Large intestine (tissue), 3 donors: ENCODE measurements around the gene LAMTOR2. TPM values are rescaled to one million over a fixed set of nuclear protein-coding genes. Genes with fewer than 3 reads are reported as not detected.
A peak's percentile ranks its signal among the peaks of the same experiment; 100 is the strongest.

Experiments used
- DNase-seq, 2 donors: peaks; one replicate each; pipeline versions ENCODE4 v3.0.0 to v3.0.0-alpha.2; 2013
- H3K27ac ChIP-seq: one replicate; pipeline ENCODE4 v1.5.1; 2013; ENCODE audit warnings: low read length
- H3K27me3 ChIP-seq: 2 replicates; pipeline ENCODE4 v1.6.1; 2013; ENCODE audit warnings: low read length; ENCODE audit not compliant: control insufficient read depth, insufficient read depth
- H3K36me3 ChIP-seq: 2 replicates; pipeline ENCODE4 v1.6.1; 2013; ENCODE audit warnings: low read length; ENCODE audit not compliant: control insufficient read depth, insufficient read depth
- H3K4me1 ChIP-seq: one replicate; pipeline ENCODE4 v1.6.1; 2013; ENCODE audit warnings: low read length; ENCODE audit not compliant: control insufficient read depth, insufficient read depth
- H3K4me3 ChIP-seq: one replicate; pipeline ENCODE4 v1.5.1; 2013; ENCODE audit warnings: low read length
- H3K9me3 ChIP-seq: one replicate; pipeline ENCODE4 v1.6.1; 2013; ENCODE audit warnings: mild to moderate bottlenecking, low read depth, low read length, moderate library complexity; ENCODE audit not compliant: control insufficient read depth
- WGBS: methylation state at CpG from one replicate; pipeline ENCODE4 v1.1.5; 2013; ENCODE audit warnings: low lambda C conversion rate; ENCODE audit not compliant: insufficient coverage; 5-methylcytosine and 5-hydroxymethylcytosine counted together
- polyA plus RNA-seq: library from polyadenylated mRNA; unstranded; fragments of 120-200 nt; gene quantifications from one replicate; pipeline ENCODE4 v1.2.1, GENCODE V29; 2013

Gene LAMTOR2
- polyA plus RNA-seq, 1 donor, result 64.0 TPM

DNA sequence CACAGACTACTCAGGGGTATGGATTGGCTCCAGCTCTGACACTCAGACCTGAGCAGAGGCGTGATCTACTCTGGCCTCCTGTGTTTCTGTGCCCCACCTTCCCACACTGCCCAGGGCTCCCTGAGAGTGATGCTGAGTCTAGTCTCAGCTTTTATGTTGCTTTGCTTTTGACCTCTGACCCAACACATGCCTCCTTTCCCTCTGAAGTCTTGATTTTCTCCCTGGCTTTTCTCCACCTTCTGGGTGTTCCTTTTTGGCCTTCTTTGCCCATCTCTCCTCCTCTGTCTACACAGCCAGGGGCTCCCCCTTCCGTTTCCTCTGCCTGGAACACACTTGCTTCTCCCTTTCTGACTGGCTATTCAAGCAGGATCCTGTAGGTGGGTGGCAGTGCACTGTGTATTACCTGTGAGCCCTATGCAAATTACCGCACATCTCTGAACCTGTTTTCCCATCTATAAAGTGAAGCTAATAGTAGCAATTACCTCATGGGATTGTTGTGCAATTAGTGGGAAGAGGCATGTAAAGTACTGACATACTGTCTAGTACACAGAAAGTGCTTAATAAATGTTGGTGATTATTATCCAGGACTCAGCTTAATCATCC lies 41.4 kb downstream of the LAMTOR2 start:
- 100% methylated on average over 1 of the region's 3 CpGs for WGBS
- H3K27ac ChIP-seq, result no peak overlapping the region
- H3K4me3 ChIP-seq, result no peak overlapping the region
- H3K9me3 ChIP-seq, result no peaks in the 10 kb centered on the region
- no peaks in the 10 kb centered on the region for H3K27me3 ChIP-seq
- no peak for DNase-seq
- peaks cover 4% of the 10 kb centered on the region for H3K36me3 ChIP-seq
- peaks cover 25% of the 10 kb centered on the region for H3K4me1 ChIP-seq

DNA sequence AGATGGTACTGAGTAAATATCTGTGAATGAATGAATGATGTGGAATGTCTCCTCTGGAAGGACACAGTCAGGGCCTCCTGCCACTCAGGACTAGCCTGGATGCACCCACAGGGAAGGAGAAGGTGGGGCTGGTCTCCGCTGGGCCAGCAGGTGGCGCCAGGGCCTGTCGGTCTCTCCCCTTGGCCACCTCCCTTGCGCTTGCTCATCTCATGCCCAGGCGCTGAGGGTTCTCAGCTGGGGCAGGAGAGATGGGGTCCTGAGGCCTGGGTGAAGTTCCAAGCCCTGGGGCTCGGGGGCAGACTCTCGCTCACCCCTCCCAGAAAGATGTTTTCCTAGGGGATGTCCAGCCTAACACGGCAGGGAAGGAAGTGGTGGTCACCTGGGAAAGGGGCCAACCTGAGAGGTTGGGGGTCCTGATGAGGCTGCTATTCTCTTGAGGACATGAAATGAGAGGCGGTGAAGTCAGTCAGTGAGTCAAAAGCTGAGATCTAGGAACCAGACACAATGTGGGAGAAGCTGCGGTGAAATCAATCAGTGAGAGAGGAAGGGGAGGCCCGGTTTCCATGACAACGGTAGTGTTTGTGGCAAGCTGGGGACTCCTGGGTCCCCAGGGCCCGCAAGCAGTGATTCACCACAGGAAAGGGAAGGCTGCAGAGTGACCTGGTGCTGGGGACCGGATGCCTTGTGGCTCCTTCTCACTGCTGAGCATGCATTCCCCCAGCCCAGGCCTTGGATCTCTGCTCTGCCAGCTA lies 42.2 kb downstream of the LAMTOR2 start:
- H3K27ac ChIP-seq, result peak overlapping the region; percentile 40
- H3K4me1 ChIP-seq, result peaks cover 28% of the 10 kb centered on the region
- no peaks in the 10 kb centered on the region for H3K9me3 ChIP-seq
- H3K27me3 ChIP-seq, result no peaks in the 10 kb centered on the region
- WGBS, result no CpG with 5 or more reads among the region's 14 CpGs
- DNase-seq, result peak; percentile 76 to 77
- no peak overlapping the region for H3K4me3 ChIP-seq
- peaks cover 4% of the 10 kb centered on the region for H3K36me3 ChIP-seq

DNA sequence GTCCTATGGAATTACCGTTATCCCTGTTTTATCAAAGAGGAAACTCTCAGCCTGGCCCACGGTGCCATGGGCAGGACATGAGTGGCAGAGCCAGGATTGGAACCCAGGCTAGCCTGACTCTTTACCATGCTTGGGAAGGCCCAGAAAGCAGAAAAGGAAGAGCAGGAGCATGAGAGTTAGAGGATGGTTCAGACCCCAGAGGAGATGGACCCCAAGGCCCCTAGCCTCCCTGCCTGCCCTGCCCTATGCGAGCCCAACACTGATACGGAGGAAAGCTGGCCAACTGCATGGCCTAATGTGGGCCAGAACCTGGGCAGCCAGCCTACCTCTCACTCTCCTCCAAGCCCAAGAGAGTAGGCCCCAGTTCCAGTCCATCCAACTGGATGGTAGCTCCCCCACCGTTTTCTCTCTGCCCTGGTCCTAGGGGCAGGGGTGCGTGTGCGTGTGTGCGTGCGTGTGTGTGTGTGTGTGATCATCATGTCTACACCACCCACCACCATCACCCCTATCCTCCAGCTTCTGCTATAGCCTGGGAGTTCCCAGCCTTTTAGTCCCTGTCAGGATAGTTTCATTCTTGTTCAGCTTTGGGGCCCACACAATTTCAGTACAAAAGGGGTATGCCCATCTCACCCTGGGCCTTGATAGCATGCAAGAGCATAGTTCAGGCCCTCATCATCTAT lies 43.1 kb downstream of the LAMTOR2 start:
- H3K27ac ChIP-seq, result no peak overlapping the region
- no CpG with 5 or more reads among the region's 9 CpGs for WGBS
- no peak for DNase-seq
- no peaks in the 10 kb centered on the region for H3K9me3 ChIP-seq
- H3K27me3 ChIP-seq, result no peaks in the 10 kb centered on the region
- H3K4me3 ChIP-seq, result no peak overlapping the region
- peaks cover 36% of the 10 kb centered on the region for H3K4me1 ChIP-seq
- H3K36me3 ChIP-seq, result peaks cover 4% of the 10 kb centered on the region

DNA sequence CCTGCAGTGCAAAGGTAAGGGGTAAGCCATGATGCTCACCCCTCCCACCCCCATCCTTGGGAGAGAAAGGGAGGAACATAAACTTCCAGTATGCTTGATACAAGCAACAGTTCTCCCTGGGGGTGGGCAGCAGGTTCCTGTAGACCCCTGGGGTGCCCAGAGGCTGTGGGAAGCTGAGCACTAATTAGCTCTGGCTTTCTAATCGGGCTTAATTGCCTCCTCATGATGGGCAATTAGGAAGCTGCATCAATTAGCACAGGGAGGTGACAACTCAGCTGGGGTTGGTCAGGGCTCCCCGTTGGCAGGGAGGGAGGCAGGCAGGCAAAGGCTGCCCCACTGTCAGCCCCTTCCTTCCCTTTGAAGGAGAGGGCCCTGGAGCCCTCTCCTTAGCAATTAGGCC lies 44.2 kb downstream of the LAMTOR2 start:
- no CpG with 5 or more reads among the region's 2 CpGs for WGBS
- no peak for DNase-seq
- no peaks in the 10 kb centered on the region for H3K9me3 ChIP-seq
- peaks cover 47% of the 10 kb centered on the region for H3K4me1 ChIP-seq
- peaks cover 3% of the 10 kb centered on the region for H3K36me3 ChIP-seq
- H3K27ac ChIP-seq, result no peak overlapping the region
- H3K27me3 ChIP-seq, result no peaks in the 10 kb centered on the region
- H3K4me3 ChIP-seq, result no peak overlapping the region

DNA sequence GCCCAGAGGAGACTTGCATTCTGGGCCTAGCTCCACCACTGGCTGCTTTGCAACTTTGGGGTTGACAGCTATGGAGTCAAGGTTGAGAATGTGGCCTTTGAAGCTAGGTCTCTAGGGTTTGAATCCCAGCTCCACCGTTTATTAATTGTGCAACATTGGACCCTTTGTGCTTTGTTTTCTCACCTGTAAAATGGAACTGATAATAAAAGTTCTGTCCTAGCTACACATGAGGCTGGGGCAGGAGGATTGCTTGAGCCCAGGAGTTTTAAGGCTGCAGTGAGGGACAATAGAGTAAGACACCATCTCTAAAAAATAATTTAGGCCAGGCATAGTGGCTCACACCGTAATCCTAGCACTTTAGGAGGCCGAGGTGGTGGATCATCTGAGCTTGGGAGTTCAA lies 44.7 kb downstream of the LAMTOR2 start:
- no peak overlapping the region for H3K27ac ChIP-seq
- WGBS, result no CpG with 5 or more reads among the region's 3 CpGs
- H3K4me1 ChIP-seq, result peaks cover 52% of the 10 kb centered on the region

DNA sequence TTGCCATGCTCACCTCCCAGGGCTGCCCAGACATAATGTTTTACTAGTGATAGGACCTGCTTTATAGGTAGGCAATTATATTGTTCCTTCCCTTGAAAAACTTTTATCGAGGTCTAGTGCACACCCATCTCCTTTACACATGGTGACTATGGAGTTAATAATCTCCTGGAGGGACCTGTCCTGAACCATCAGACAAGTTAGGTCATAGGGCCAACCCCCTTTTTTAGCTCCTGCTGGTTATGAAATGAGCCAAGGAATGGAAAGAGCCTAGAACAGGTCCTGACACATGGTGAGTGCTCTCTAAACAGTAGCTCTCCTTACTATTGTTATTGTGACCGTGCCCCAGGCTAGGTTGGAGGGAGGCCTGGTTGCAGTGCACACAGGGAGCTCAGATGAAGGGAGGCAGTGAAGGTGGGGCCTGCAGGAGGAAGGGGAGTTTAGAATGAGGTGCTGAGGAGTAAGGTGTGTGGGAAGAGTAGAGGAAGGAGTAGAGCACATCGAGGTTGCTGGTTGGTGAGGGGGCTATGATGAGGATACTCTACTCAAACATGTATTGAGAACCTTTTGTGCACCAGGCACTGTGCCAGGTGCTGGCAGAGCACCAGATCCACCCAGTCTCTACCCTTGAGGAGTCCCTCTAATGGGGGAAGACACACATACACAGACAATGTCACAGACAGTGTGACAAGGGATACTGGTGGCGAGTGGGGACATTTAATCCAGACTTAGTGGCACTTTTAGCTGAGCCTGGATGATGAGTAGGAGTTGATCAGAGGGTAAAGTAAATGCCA lies 45.8 kb downstream of the LAMTOR2 start:
- no peak for DNase-seq
- no CpG with 5 or more reads among the region's 4 CpGs for WGBS

More for the DNA sequence above, 44.7 kb downstream of the LAMTOR2 start:
- Histone ChIP-seq H3K4me3 (no peak overlapping the region), H3K9me3 (no peaks in the 10 kb centered on the region), H3K27me3 (no peaks in the 10 kb centered on the region), H3K36me3 (no peaks in the 10 kb centered on the region)
- DNase-seq, result no peak

DNA sequence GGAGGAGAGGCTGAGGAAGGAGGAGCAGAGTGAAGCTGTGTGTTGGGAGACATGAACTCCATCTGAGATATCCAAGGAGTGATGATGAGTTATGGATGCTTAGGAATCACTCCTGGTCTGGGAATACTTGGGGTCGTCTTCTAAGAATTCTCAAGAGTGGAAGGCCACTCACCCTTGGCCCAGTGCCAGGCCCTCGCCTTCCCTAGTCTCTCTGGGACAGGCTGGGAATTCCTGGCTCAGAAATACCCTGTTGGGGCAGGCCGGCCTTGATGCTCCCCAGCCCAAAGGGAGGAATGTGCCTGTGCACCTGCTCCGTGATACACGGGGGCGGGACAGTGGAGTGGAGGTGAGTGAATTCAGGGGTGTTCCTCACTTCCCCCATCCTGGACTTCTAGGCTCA lies 47.3 kb downstream of the LAMTOR2 start:
- Histone ChIP-seq H3K9me3 (no peaks in the 10 kb centered on the region), H3K4me1 (peaks cover 64% of the 10 kb centered on the region), H3K36me3 (no peaks in the 10 kb centered on the region), H3K4me3 (no peak overlapping the region), H3K27me3 (no peaks in the 10 kb centered on the region), H3K27ac (no peak overlapping the region)
- no peak for DNase-seq
- WGBS, result no CpG with 5 or more reads among the region's 6 CpGs

More for the DNA sequence above, 45.8 kb downstream of the LAMTOR2 start:
- Histone ChIP-seq H3K27ac (no peak overlapping the region), H3K36me3 (no peaks in the 10 kb centered on the region), H3K4me1 (peaks cover 64% of the 10 kb centered on the region), H3K9me3 (no peaks in the 10 kb centered on the region), H3K27me3 (no peaks in the 10 kb centered on the region), H3K4me3 (no peak overlapping the region)

DNA sequence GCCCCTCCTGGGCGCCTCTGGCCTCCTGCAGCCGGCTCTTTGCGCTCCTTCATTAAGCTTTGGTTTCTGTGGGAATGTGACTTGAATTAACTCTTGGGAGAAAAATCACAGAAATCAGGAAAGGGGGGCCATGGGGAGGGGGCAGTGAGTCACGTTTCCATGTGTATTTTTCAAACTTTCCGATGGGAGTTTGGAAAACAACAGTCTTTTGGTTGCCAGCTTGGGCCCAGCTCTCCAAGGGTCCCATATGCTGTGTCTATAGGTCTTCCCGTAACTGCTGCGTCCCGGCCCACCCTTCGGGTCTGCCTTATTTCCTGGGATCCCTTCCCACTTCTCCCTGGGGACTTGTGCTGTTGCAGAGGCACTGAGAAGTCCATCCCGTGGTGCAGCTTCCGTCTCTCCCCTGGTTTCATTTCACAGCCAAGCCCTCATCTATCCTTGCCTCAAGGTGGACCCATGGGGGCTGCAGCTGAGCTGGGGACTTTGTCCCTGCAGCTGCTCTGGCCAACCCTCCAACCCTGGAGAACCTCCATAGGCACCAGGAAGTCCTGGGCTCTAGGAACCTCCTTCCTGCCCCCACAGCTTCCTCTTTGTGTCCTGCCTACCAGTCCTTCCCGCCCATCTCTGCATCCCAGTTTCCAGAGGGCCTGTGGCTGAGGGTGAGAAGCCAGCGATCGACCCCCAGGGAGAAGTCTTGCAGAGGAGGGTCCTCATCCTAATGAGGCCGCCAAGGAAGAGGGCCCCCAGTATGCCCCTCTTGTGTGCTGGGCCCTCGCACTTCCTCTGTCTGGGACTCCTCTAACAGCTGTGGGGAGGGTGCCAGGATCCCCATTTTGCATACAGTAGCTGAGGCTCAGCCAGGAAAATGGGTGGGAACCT lies 48.3 kb downstream of the LAMTOR2 start:
- WGBS, result no CpG with 5 or more reads among the region's 16 CpGs
- Histone ChIP-seq H3K27me3 (no peaks in the 10 kb centered on the region), H3K9me3 (no peaks in the 10 kb centered on the region), H3K4me1 (peaks cover 65% of the 10 kb centered on the region), H3K4me3 (no peak overlapping the region), H3K27ac (peak overlapping the region; percentile 83), H3K36me3 (no peaks in the 10 kb centered on the region)
- peak; percentile 82 to 87 for DNase-seq

DNA sequence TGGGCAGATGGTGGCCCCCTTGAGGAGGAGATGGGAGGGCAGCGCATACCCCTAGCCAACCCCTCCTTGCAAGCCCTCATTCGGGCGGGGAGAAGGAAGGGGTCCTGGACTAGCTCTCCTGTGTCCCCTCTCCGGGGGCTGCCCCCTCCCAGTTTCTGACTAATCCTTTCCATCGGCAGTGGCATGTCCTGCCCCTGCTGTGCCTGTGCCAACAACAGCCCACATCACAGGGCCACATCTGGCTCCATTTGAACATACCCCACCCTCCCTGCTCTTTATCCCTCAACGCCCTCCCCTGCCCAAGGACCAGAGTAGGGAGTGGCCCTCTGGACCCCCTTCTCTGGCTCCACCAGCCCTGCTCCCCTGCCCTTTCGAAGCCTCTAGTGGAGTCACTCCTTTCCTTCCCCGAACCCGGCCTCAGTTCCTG lies 49.0 kb downstream of the LAMTOR2 start:
- Histone ChIP-seq H3K36me3 (no peaks in the 10 kb centered on the region), H3K27ac (peak overlapping the region; percentile 83), H3K9me3 (no peaks in the 10 kb centered on the region), H3K4me1 (peaks cover 65% of the 10 kb centered on the region), H3K4me3 (no peak overlapping the region), H3K27me3 (no peaks in the 10 kb centered on the region)
- 60% methylated on average over 1 of the region's 9 CpGs for WGBS
- DNase-seq, result peak in 1 of 2 donors; percentile 39
